ENCODE measurements around the gene PPP1CA.

The PPP1CA gene

GRCh38 chr11:67418476-67419281 is 17.0 kb upstream of the PPP1CA start:
- FAIRE-seq (peak; percentile 13), DNase-seq (ENCODE audit: low spot score) (no peak)

DNA sequence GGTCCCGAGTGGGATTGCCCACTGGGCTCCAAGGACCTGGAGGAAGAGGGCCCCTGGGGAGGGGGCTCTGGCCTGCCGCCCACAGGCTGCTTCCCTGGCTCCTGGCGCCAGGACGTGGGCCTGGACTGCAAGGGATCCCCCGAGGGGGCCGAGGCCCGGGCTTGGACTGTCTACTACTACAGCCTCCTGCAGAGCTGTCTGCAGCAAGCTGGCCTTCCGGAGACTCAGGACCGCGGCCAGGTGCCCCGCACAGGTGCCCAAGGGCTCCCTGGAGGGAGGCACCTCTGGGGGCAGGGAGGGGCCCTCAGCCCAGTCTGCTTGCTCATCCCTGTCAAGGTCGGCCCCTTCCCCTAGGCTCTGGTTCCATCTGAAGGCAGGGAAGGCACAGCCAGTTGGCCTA is 15.8 kb upstream of the PPP1CA start:
- no peak for FAIRE-seq

DNA sequence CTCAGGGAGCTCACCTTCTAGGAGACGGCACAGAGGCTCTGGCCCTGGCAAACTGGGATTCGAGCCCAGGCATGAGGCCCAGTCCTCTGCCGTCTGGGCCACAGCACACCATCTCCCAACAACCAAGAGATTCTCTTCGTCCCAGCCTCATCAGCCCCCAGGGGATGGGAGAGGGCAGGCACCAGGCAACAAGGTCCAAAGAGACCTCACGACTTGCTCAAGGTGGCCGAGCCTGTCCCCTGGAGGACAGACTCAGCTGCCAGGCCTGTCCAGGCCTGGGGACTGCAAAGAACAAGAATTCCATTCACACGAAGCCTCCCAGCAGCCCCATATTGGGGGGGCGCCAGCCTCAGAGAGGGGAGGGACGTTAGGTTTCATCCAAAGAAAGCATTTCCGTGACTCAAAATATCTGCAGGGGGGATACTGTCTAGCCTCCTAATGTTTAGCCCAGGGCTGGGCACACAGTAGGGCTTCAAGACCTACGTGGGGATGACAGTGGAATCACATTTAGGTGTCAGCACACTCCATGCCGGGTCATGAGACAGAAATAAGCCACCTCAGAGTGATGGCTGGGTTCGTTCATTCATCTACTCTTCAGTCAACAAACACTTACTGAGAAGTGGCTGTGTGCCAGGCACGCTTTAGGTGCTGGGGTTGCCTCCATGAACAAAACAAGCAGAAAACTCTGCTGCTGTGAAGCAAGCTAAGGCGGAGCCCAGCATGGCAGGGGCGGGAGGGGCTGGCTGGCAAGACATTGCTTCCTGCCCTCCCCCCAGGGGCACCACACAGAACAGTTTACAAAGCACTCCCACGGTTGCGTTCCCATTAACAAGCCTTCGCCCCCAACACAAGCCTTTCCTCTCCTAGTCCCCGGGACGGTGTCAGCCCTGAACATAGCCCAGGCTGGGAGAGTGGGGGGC is 15.0 kb upstream of the PPP1CA start:
- DNase-seq (ENCODE audit: low spot score) (no peak), FAIRE-seq (no peak)

More for the DNA sequence above, 15.8 kb upstream of the PPP1CA start:
- DNase-seq (ENCODE audit: low spot score), result no peak

DNA sequence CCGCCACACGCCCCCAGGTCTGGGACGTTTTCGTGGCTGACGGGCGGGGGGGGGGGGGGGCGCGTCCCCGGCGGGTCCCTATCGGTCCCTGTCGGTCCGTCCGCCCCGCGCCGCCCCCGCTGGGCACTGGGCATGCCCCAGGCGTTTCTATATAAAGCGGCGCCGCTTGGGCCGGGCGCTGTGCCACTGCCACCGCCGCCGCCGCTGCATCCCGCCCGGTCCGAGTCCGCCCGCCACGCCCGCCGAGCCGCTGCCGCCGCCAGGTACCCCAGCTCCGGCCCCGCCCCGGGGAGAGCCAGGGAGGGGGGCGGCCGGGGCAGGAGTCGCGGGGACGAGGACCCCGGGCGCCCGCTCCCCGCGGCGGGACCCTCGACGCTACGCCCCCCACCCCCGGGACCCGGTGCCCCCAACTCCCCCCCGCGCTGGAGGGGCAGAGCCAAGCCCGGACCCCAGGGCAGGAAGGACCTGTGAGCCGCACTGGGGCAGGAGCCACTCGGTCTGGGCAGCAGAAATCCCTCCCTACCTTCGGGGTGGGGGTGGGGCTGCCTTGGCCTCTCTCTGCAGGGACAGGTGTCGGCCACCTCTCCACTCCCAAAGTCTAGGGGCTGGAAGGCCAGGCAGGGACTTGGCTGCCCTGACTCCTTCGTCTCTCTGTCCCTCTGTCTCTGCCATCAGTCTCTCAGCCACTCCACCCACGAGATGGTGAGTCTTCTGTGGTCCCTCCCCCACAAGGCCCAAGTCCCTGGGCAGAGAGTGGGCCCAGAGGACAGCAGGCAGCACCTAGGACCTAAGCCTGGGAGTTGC is 14.0 kb upstream of the PPP1CA start, which contains the start of gene CARNS1:
Gene CARNS1, plus strand, starts transcription at position 178 of the 804 bp plus-strand sequence. Its CDS starts 522 bp downstream, at position 700.
- no peak for FAIRE-seq

DNA sequence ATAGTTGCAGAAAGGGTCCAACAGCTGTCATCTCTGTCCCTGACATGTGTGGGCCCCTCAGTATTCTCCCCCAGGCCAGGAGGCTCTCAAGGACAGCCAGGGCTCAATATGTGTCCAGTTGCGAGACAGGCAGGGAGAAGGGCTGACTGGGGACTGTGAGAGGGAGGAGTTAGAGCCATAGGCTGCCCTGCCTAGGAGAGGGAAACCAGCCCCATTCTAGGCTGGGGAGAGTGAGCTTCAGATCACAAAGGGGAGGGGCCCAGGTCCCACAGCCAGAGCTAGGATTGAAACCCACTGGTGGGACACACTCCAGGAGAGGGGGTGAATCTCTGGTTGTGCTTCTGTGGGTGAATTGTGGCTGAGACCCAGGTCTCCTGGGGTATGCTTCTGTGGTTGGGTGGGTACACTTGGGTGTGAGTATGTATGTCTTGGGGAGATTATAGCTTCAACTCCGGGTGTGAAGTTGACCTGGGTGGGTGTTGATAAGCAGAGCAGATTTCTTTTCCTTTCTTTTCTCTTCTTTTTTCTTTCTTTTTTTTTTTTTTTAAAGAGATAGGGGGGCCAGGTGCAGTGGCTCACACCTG is 11.7 kb upstream of the PPP1CA start:
- no peak for FAIRE-seq

More for the DNA sequence above, 14.0 kb upstream of the PPP1CA start, which contains the start of gene CARNS1:
- no peak for DNase-seq (ENCODE audit: low spot score)

DNA sequence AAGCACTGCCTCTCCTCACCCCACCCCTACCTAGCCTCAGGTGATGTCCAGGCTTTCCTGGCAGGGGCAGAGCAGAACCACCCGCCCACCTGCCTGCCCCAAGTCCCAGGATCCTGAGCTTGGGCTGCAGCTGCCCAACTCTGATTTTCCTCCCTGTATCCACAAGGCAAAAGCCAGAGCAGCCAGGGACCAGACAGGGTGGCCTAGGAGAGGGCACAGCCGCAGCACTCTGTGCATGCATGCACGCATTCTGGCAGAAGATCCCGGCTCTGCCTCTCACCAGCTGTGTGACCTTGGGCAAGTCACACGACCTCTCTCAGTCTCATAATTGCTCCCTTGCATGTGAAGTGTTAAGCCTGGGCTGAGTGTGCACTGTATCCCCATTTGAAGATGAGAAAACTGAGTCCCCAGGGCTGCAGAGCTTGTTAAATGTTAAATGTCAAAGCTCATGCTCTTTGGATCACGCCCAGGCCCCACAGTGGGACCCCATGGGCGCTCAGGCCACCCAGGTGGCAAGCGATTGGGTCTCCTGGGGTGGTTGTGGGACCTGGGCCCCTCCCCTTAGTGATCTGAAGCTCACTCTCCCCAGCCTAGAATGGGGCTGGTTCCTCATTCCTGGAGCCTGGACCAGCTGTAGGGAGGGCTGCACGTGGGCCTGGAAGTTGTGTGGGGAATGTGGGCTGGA is 11.0 kb upstream of the PPP1CA start:
- FAIRE-seq (no peak), DNase-seq (ENCODE audit: low spot score) (no peak)

More for the DNA sequence above, 11.7 kb upstream of the PPP1CA start:
- no peak for DNase-seq (ENCODE audit: low spot score)

- FAIRE-seq, result no peak
- DNase-seq (ENCODE audit: low spot score), result no peak
Measured at GRCh38 chr11:67411785-67412152, 10.1 kb upstream of the PPP1CA start.

- DNase-seq (ENCODE audit: low spot score) (no peak), FAIRE-seq (no peak)
Measured at GRCh38 chr11:67410984-67411784, 9.5 kb upstream of the PPP1CA start.

DNA sequence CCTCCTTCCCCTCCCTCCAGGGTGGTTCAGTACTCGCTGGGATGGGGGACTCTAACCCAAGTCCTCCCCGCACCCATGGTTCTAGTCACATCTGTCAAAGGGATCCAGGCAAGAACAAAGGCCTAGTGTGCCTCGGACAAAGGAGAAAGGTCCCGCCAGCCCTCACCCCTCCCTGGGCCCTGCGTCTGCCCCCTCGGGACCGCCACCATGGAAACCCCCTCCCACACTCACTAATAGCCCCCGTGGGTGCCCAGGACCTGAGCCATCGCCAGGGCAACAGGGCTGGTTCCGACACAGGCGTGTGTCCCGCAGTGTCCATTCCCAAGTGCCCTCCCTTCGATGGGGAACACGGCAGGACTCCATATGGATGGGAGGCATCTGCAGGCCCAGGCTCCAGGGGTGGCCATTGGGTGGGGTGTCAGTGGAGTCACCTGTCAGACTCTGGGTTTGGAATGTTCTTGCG is 8.7 kb upstream of the PPP1CA start:
- FAIRE-seq (no peak), DNase-seq (ENCODE audit: low spot score) (no peak)

DNA sequence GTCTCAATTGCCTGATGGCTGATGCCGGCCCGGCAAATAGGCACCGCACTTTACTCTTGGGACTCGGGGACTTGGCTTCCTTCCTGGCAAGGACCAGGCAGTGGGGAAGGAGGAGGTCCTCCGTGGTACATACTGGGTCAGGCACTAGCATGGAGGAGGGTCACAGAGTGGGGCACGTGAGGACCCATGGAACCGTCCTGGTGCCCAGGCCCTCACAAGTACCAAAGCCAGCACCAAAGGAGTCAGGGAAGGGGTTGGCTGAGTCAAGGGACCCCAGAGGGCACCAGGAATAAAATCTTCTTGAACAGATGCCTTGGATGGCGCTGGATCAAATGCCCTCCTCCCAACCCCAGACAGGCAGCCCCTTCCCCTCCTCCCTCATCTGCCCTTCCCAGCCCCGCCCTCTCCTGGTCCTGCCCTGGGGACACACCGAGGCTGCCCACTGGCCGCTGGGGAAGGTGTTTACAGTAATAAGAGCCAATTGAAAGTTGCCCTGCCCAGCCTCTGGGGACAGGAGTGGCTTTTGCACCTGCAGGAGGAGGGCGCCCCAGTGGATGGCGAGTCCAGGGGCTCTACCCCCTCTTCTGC is 8.2 kb upstream of the PPP1CA start:
- DNase-seq (ENCODE audit: low spot score) (no peak), FAIRE-seq (no peak)

- FAIRE-seq (no peak), DNase-seq (ENCODE audit: low spot score) (no peak)
Measured at GRCh38 chr11:67409261-67409666, 7.6 kb upstream of the PPP1CA start.

DNA sequence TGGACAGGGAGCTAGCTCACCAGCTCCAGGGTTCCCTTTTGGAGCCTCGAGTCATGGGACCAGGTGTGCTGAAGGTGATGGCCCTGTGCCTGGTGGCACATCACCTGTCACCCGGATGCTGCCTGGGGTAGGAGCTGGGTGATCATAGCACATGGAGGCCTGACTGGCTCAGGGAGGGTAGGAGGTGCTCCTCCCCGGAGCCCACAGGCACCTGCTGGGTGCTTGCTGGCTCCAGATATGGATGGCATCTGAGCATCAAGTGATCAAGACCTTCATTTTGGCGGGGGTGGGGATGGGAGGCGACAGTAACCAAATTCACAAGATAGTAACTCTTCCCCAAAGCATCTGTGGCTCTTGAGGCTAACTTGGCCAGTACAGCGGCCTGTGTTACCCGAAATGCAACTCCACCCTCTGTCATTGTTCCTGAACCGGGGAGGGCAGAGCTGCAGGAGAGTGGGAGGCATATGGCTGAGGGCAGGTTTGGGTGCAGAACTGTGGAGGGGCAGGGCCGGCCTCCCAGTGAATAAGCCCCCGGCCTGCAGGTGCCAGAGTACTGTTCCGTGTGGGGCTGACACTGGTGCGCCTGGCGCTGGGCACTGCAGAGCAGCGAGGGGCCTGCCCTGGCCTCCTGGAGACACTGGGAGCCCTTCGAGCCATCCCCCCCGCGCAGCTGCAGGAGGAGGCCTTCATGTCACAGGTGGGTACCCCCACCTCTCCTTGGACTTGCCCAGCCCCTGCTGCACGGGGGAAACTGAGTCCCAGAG is 7.0 kb upstream of the PPP1CA start:
- DNase-seq (ENCODE audit: low spot score) (no peak), FAIRE-seq (no peak)

DNA sequence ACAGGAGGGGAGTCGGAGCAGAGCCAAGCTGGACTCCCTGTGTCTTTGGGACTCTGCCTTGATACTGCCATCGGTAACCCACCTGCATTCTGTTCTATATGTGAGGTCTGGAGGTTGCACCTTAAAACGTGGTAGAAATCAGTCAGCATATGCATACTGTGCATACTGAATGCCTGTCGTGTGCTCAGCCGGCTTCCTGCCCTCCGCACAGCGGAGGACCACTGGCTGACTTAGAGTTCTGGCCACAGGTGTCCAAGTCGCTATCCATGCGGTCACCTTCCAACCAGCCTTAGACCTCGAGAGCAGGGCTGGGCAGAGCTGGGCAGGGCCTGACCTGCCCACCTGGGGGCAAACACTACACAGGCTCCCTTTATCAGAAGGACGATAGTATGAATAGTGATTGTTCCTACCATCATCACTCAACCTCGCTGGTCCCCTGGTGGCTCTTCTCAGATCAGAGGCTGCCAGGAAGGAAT is 6.1 kb upstream of the PPP1CA start:
- DNase-seq (ENCODE audit: low spot score), result no peak
- FAIRE-seq, result no peak

GRCh38 chr11:67406969-67407687 is 5.5 kb upstream of the PPP1CA start:
- FAIRE-seq (no peak), DNase-seq (ENCODE audit: low spot score) (no peak)

GRCh38 chr11:67406420-67406968 is 4.8 kb upstream of the PPP1CA start:
- DNase-seq (ENCODE audit: low spot score) (no peak), FAIRE-seq (no peak)

GRCh38 chr11:67405688-67406339 is 4.2 kb upstream of the PPP1CA start:
- DNase-seq (ENCODE audit: low spot score) (no peak), FAIRE-seq (no peak)

- DNase-seq (ENCODE audit: low spot score) (no peak), FAIRE-seq (no peak)
Measured at GRCh38 chr11:67405196-67405567, 3.5 kb upstream of the PPP1CA start.
